GM06990 (cell line): ENCODE measurements around the gene CCNYL1.
"Not testable (repeated sequence)": the region's sequence is repeated elsewhere in the genome, so short reads cannot be mapped to it uniquely, and the experiment has no call there.

Experiments
- DNase-seq: peaks from one replicate; pipeline ENCODE4 v3.0.0-alpha.2; 2011; ENCODE audit not compliant: insufficient read length; ENCODE audit errors: extremely low read depth
- H3K27me3 ChIP-seq: replicated peaks from 2 replicates; pipeline ENCODE4 v1.6.0; 2011; ENCODE audit warnings: low read length; ENCODE audit not compliant: control insufficient read depth, insufficient read depth
- H3K36me3 ChIP-seq: 2 replicates; pipeline ENCODE4 v1.5.1; 2011; ENCODE audit warnings: low read length; ENCODE audit not compliant: control insufficient read depth, insufficient read depth
- H3K4me3 ChIP-seq: replicated peaks from 2 replicates; pipeline ENCODE4 v1.5.1; 2011; ENCODE audit warnings: low read depth, mild to moderate bottlenecking, control low read depth, low read length
- CTCF ChIP-seq: IDR thresholded peaks from 2 replicates; pipeline ENCODE4 v1.5.1; 2011; ENCODE audit warnings: low read length, control low read depth, mild to moderate bottlenecking, inconsistent platforms; ENCODE audit not compliant: insufficient read depth, poor library complexity, severe bottlenecking

The CCNYL1 gene

GRCh38 chr2:207754498-207755383, 43.3 kb downstream of the CCNYL1 start:
- no peak for TF ChIP-seq CTCF
- DNase-seq, result no peak
- no peak overlapping the region for H3K4me3 ChIP-seq
- no peaks in the 10 kb centered on the region for H3K36me3 ChIP-seq
- no peaks in the 10 kb centered on the region for H3K27me3 ChIP-seq

GRCh38 chr2:207758025-207758424, 46.6 kb downstream of the CCNYL1 start:
- H3K4me3 ChIP-seq, result no peak overlapping the region
- no peaks in the 10 kb centered on the region for H3K27me3 ChIP-seq
- no peak for TF ChIP-seq CTCF
- H3K36me3 ChIP-seq, result no peaks in the 10 kb centered on the region
- DNase-seq, result no peak

GRCh38 chr2:207759890-207760289, 48.5 kb downstream of the CCNYL1 start:
- Histone ChIP-seq H3K4me3 (no peak overlapping the region), H3K36me3 (no peaks in the 10 kb centered on the region), H3K27me3 (no peaks in the 10 kb centered on the region)
- DNase-seq, result no peak
- TF ChIP-seq CTCF, result no peak

GRCh38 chr2:207760453-207760852, 49.0 kb downstream of the CCNYL1 start:
- Histone ChIP-seq H3K27me3 (no peaks in the 10 kb centered on the region), H3K36me3 (no peaks in the 10 kb centered on the region), H3K4me3 (no peak overlapping the region)
- no peak for TF ChIP-seq CTCF
- no peak for DNase-seq

- H3K36me3 ChIP-seq, DNase-seq, H3K4me3 ChIP-seq, H3K27me3 ChIP-seq: not testable (repeated sequence)
Observed at GRCh38 chr2:207761426-207761825, 50.0 kb downstream of the CCNYL1 start.

- Histone ChIP-seq H3K27me3 (no peaks in the 10 kb centered on the region), H3K4me3 (no peak overlapping the region), H3K36me3 (no peaks in the 10 kb centered on the region)
- no peak for DNase-seq
- TF ChIP-seq CTCF, result no peak
Observed at GRCh38 chr2:207762146-207762545, 50.7 kb downstream of the CCNYL1 start.
